ENCODE results near the gene DHODH. TPM values are rescaled to one million over a fixed set of nuclear protein-coding genes. Genes with fewer than 3 reads are reported as not detected.

DHODH gene
- total and polyA plus RNA-seq, 2 of the 8 experiments (the other 6 are each of a cell fraction or from before 2014, with no cell fraction given): 9.1 to 19.4 TPM

DNA sequence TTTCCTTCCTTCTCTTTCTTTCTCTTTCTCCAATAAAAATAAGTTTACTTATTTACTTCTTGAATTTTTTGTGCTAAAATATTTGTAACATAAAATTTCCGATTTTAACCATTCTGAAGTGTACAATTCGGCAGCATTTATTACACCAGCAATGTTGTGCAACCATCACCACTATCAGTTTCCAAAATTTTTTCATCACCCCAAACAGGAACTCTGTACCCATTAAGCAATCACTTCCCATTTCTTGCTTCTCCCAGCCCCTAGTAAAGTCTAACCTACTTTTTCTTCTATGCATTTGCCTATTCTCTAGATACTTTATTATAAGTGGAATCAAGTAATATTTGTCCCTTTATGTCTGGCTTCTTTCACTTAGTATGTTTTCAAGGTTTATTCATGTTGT lies 43.3 kb downstream of the DHODH start:
- no peak overlapping the region for H3K4me2 ChIP-seq (ENCODE audit: insufficient read depth in 1 of 2, low read depth in 2 of 2, low read length in 2 of 2)
- H4K8ac ChIP-seq (ENCODE audit: extremely low read depth, insufficient read depth, low read length): no peak overlapping the region
- FAIRE-seq: no peak
- no peaks in the 10 kb centered on the region for H3K79me1 ChIP-seq (ENCODE audit: low read depth, low read length)
- H3K27me3 ChIP-seq (replicated peaks in 1 of 4; ENCODE audit: control insufficient read depth in 3 of 4, extremely low read depth in 1 of 4, insufficient read depth in 3 of 4, low read length in 3 of 4): no peaks in the 10 kb centered on the region
- CTCF ChIA-PET (ENCODE audit: partially characterized antibody): no interaction called here
- H3K23me2 ChIP-seq (ENCODE audit: low read depth, low read length): no peaks in the 10 kb centered on the region
- no peak overlapping the region for H4K5ac ChIP-seq (ENCODE audit: insufficient read length, low read depth, low read length)
- no peaks in the 10 kb centered on the region for H4K20me1 ChIP-seq (replicated peaks in 1 of 2; ENCODE audit: control insufficient read depth in 1 of 2, insufficient read depth in 2 of 2, low read length in 2 of 2)
- H2BK20ac ChIP-seq (ENCODE audit: low read length): no peak overlapping the region
- no peak overlapping the region for H3K18ac ChIP-seq (ENCODE audit: extremely low read depth, low read length)
- POLR2A ChIA-PET (ENCODE audit: partially characterized antibody): no interaction called here
- WGBS, 2 experiments (ENCODE audit: extremely low coverage in 1 of 2, insufficient coverage in 1 of 2, insufficient read length in 1 of 2, insufficient replicate concordance in 2 of 2, low coverage in 1 of 2, low lambda C conversion rate in 2 of 2, missing lambda C conversion rate in 1 of 2): 84% methylated on average over 2 of the region's 2 CpGs; no CpG with 5 or more reads in 1 of the 2 experiments
- no peak overlapping the region for H2AK5ac ChIP-seq (ENCODE audit: low read depth, low read length)
- no peaks in the 10 kb centered on the region for H3K36me3 ChIP-seq (ENCODE audit: control insufficient read depth in 2 of 4, insufficient read depth in 4 of 4, low read length in 3 of 4)
- H3K56ac ChIP-seq (replicated peaks; ENCODE audit: insufficient read length, low read depth, low read length): no peak overlapping the region
- no peak overlapping the region for H2BK15ac ChIP-seq (ENCODE audit: low read length)
- no peak overlapping the region for H2BK12ac ChIP-seq (ENCODE audit: low read depth, low read length)
- no peak overlapping the region for H2AFZ ChIP-seq (ENCODE audit: low read length)
- H3K4ac ChIP-seq (replicated peaks; ENCODE audit: insufficient read length, low read depth, low read length): no peak overlapping the region
- H3K23ac ChIP-seq (ENCODE audit: insufficient read length): no peak overlapping the region
- no peaks in the 10 kb centered on the region for H3K9me3 ChIP-seq (ENCODE audit: insufficient read depth in 2 of 2, low read depth in 1 of 2, low read length in 1 of 2)
- no peak overlapping the region for H3K9ac ChIP-seq (replicated peaks in 1 of 4; ENCODE audit: extremely low read depth in 1 of 4, low read depth in 3 of 4, low read length in 3 of 4)
- no peak overlapping the region for H4K91ac ChIP-seq (replicated peaks; ENCODE audit: insufficient read length, low read length)
- no peaks in the 10 kb centered on the region for H3K4me1 ChIP-seq (replicated peaks in 1 of 4; ENCODE audit: control insufficient read depth in 3 of 4, insufficient read depth in 4 of 4, low read length in 3 of 4)
- TF ChIP-seq TCF12 (IDR thresholded peaks at IDR 0.05; ENCODE audit: low read depth, low read length) (no peak), POU5F1 (IDR thresholded peaks at IDR 0.05; ENCODE audit: low read depth, low read length) (no peak), SP4 (IDR thresholded peaks at IDR 0.05; ENCODE audit: low read length) (no peak), POLR2A (IDR thresholded peaks at IDR 0.05; ENCODE audit: control extremely low read depth in 1 of 2, low read depth in 2 of 2, low read length in 2 of 2) (no peak), HDAC2 (IDR thresholded peaks at IDR 0.05; ENCODE audit: borderline replicate concordance in 1 of 2, low read depth in 2 of 2, low read length in 2 of 2) (no peak), GABPA (IDR thresholded peaks at IDR 0.05; ENCODE audit: borderline replicate concordance, insufficient read depth, low read length) (no peak), TAF1 (IDR thresholded peaks at IDR 0.05; ENCODE audit: low read depth, low read length) (no peak), CTBP2 (IDR thresholded peaks at IDR 0.05; ENCODE audit: borderline replicate concordance, insufficient read depth, insufficient read length, low read length) (no peak)
- TF ChIP-seq, protein P1, sequence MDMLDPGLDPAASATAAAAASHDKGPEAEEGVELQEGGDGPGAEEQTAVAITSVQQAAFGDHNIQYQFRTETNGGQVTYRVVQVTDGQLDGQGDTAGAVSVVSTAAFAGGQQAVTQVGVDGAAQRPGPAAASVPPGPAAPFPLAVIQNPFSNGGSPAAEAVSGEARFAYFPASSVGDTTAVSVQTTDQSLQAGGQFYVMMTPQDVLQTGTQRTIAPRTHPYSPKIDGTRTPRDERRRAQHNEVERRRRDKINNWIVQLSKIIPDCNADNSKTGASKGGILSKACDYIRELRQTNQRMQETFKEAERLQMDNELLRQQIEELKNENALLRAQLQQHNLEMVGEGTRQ (IDR thresholded peaks at IDR 0.05; ENCODE audit: low read length): no peak
- TF ChIP-seq, protein P2, sequence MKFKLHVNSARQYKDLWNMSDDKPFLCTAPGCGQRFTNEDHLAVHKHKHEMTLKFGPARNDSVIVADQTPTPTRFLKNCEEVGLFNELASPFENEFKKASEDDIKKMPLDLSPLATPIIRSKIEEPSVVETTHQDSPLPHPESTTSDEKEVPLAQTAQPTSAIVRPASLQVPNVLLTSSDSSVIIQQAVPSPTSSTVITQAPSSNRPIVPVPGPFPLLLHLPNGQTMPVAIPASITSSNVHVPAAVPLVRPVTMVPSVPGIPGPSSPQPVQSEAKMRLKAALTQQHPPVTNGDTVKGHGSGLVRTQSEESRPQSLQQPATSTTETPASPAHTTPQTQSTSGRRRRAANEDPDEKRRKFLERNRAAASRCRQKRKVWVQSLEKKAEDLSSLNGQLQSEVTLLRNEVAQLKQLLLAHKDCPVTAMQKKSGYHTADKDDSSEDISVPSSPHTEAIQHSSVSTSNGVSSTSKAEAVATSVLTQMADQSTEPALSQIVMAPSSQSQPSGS (IDR thresholded peaks at IDR 0.05; ENCODE audit: low read length): no peak
- H3K4me3 ChIP-seq (ENCODE audit: extremely low read depth in 1 of 4, insufficient read depth in 2 of 4, low read depth in 3 of 4, low read length in 4 of 4): no peak overlapping the region
- no peak overlapping the region for H2BK120ac ChIP-seq (replicated peaks; ENCODE audit: low read depth, low read length)
- H3K14ac ChIP-seq (ENCODE audit: insufficient read length): no peak overlapping the region
- DNase-seq (ENCODE audit: low read depth in 1 of 2, low spot score in 2 of 2): no peak
- no peaks in the 10 kb centered on the region for H3K79me2 ChIP-seq (ENCODE audit: control insufficient read depth in 1 of 2, insufficient read depth in 2 of 2, low read length in 2 of 2)
- H2BK5ac ChIP-seq (ENCODE audit: low read depth, low read length): no peak overlapping the region
- H3K27ac ChIP-seq (ENCODE audit: low read depth, low read length): no peak overlapping the region
